ENCODE data around the gene TUT4.
"Not testable (repeated sequence)": the region's sequence is repeated elsewhere in the genome, so short reads cannot be mapped to it uniquely, and the experiment has no call there.

The TUT4 gene

GRCh38 chr1:52552505-52553361 is at the start of gene TUT4:
TUT4 (minus strand) TSS chr1:52553092; CDS start chr1:52526280, 26,812 bp downstream.
- peak; percentile 67 for DNase-seq (ENCODE audit: low read depth)

DNA sequence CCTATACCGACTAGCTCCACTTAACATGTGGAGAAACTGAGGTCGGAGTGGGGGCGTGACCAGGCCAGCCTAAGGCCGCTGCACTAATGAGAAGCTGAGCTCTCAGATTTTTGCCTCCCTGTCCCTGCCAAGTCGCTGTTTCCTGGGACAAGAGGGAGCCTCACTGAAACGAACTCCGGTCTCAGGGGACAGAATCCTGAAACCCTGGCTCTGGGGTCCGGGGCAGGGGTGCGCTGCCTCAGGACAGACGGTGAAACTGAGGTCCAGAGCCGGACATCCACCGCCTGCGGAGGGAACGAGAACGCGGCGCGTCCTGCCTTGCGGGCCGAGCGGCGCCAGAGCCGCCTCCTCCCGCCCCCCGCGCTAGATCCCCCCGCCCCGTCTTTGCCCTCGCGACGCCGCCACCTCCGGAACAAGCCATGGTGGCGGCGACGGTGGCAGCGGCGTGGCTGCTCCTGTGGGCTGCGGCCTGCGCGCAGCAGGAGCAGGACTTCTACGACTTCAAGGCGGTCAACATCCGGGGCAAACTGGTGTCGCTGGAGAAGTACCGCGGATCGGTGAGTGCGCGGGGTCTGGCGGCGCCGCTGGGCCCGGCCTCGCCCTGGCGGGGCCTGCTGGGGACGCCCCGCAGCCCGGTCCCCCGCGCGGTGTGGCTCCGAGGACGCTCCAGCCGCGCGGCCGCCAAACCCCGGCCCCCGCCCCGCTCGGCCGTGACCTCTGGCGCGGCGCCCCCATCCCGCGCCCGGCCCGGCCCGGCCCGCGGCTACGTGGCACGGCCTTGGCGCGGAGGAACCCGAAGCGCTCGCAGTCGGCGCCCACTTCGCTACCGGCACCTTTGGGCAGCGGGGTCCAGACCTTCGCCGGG is 49.3 kb upstream of the TUT4 start, which contains the start of gene GPX7:
GPX7 (plus strand) TSS at position 381 of the 865 bp plus-strand sequence; CDS start at position 420, 39 bp downstream.
- DNase-seq (ENCODE audit: low read depth) = peak; percentile 40

DNA sequence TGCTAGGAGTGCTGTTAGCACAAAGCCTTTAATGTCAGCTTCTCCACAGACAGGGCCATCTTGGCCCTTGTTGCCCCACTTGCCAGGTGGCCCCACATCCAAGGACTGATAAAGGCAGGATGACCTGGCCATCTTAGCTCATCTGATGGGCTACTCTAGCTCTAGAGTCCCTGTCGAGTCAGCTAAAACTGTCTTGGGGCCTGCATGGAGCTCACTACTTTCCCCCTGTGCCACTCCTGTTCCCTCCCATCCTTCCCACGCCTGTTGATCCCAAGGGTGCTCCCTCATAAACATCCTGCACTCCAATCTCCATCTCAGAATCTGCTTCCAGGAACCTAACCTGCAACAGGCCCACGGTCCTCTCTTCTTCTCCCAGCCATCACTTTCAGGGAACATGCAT is 48.6 kb upstream of the TUT4 start:
- DNase-seq (ENCODE audit: low read depth) = no peak

DNA sequence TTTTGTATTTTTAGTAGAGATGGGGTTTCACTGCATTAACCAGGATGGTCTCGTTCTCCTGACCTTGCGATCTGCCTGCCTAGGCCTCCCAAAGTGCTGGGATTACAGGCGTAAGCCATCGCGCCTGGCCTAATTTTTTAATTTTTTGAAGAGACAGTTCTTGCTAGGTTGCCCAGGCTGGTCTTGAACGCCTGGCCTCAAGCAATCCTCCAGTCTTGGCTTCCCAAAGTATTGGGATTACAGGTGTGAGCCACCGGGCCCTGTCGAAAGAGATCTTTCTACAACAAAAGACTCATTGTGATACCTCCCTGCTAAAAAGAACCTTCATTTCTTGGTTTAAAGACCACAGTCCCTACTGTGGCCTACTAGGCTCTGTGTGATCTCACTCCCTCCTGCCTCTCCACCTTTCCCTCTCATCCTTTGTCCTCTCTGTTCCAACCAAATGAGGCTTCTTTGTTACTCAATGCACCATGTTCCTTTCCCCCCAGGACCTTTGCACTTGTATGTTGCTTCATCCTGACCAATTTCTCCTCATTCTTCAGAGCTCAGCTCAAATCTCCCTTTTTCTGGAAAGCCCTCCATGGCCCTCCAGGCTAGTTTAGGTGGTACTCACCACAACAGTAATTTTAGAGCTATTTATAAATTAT is 47.8 kb upstream of the TUT4 start:
- no peak for DNase-seq (ENCODE audit: low read depth)

- no peak for DNase-seq (ENCODE audit: low read depth)
Observed at GRCh38 chr1:52599236-52599635, 46.3 kb upstream of the TUT4 start.

- no peak for DNase-seq (ENCODE audit: low read depth)
Observed at GRCh38 chr1:52598729-52599128, 45.8 kb upstream of the TUT4 start.

DNA sequence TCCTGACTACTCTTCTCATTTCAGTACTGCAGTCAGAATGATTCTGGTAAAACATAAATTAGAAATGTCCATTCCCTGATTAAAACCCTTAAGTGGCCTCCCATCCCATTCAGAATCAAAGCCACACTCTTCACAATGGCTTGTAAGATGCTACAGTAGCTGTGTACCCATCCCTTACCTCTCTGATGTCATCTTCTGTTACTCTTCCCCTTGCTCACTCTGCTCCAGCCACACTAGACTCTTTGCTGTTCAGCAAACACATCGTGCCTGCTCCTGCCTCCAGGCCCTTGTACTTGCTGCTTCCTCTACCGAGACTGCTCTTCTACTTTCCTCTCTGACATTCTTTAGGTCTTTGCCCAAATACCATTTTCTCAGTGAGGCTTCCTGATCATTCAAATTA is 45.0 kb upstream of the TUT4 start:
- DNase-seq (ENCODE audit: low read depth) = no peak

GRCh38 chr1:52595061-52595460 is 42.2 kb upstream of the TUT4 start:
- DNase-seq (ENCODE audit: low read depth) = no peak

DNA sequence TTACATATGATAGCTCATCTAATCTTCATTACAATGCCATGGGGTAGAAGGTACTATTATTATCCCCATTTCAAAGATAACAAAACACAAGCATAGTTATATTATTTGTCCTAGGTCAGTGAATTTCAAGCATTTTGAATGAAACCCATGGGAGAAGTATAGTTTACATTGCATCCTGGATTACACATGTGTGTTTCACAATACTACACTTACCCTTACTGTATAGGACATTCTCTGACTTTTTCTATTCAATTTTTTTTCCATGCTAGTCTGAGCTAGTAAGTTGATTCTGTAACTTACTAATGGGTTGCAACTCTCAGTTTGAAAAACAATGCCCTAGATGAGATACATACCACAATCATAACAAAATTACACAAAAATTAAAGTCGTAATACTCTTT is 40.6 kb upstream of the TUT4 start:
- DNase-seq (ENCODE audit: low read depth) = no peak

- DNase-seq (ENCODE audit: low read depth) = no peak
Observed at GRCh38 chr1:52592637-52593323, 39.9 kb upstream of the TUT4 start.

DNA sequence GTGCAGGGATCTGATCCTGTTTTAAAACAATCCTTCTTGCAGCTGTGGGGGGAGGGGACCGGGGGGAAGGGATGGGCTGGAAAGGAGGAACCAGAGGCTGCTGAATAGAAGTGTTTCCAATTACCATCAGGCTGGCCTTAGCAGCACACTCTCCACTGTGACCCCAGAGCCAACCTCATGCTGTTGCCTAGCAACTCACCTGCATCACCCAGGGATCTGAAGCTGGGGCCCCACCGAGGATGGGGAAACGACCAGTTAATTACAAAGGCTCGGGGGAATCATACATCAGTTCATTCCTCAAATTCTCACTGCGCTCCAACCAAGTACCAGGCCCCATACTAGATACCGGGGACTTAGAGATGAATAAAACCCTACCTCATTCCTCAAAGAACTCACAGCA is 37.4 kb upstream of the TUT4 start:
- DNase-seq (ENCODE audit: low read depth) = no peak

GRCh38 chr1:52588535-52588934 is 35.6 kb upstream of the TUT4 start:
- DNase-seq (ENCODE audit: low read depth) = no peak

DNA sequence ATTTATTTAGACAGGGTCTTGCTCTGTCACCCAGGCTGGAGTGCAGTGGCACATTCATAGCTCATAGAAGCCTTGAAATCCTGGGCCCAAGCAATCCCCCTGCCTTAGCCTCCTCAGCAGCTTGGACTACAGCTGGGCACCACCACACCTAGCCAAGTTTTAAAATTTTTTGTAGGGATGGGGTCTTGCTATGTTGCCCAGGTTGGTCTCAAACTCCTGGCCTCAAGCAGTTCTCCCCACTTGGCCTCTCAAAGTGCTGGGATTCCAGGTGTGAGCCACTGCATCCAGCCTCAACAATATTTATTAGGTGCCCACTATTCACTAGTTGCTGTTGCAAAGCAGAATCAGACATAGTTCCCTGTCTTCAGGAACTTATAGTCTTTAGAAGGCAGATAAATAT is 35.1 kb upstream of the TUT4 start:
- DNase-seq (ENCODE audit: low read depth) = no peak

DNA sequence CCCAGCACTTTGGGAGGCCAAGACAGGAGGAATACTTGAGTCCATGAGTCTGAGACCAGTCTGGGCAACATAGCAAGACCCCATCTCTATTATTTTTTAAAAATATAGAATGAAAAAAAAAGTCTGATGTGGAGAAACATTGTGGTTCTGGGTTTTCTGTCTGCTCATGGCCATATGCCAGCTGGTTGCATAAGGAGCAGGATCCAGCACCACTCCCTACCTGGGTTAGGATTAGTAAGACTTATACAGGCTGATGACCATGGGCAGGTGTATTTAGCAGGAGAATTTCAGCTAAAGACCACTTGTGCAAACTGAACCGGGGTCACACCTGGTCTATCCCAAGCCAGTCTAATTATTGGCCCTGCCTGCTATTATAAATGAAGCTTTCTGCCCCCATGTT is 32.6 kb upstream of the TUT4 start:
- no peak for DNase-seq (ENCODE audit: low read depth)

GRCh38 chr1:52582116-52582696 is 29.3 kb upstream of the TUT4 start:
- DNase-seq (ENCODE audit: low read depth) = no peak

DNA sequence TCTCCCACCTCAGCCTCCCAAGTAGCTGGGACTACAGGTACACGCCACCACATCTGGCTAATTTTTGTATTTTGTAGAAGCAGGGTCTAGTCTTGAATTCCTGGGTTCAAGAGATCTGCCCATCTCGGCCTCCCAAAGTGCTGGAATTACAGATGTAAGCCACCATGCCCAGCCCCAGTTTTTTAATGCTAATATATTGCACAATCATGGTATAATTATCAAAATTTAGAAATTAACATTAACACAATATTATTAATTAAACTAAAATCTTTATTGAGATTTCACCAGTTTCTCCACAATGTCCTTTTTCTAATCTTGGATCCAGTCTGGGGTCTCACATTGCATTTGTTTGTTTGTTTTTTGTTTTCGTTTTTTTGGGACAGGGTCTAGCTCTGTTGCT is 27.4 kb upstream of the TUT4 start:
- no peak for DNase-seq (ENCODE audit: low read depth)

DNA sequence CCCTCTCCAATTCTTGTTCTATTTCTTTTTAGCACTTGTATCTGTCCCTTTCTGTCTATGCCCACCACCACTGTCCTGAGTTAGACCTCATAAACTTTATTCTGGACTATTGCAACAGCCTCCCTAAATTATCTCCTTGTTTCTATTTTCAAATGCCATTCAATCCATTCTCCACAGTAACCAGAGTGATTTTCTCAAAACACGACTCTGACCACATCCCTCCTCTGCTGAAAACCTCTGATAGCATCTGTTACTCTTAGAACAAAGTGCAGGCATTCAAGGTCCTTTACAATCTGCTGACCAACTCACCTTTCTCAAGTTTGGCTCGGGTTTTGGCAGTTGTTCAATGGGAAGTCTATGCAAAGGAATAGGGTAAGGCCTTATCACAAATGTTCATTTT is 26.5 kb upstream of the TUT4 start:
- no peak for DNase-seq (ENCODE audit: low read depth)

- not testable (repeated sequence) for DNase-seq (ENCODE audit: low read depth)
Observed at GRCh38 chr1:52578066-52578465, 25.2 kb upstream of the TUT4 start.

DNA sequence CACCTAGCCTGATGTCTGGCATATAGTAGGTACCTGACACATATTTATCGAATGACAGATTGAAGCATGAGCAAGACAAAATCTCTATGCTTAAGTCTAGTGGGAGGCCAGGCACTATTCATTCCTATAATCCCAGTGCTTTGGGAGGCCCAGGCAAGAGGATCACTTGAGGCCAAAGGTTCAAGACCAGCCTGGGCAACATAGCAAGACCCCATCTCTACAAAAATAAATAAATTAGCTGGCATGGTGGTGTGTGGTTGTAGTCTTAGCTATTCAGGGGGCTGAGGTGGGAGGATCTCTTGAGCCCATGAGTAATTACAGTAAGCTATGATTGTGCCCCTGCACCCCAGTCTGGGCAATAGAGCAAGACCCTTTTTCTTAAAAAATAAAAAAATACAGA is 23.2 kb upstream of the TUT4 start:
- no peak for DNase-seq (ENCODE audit: low read depth)

DNA sequence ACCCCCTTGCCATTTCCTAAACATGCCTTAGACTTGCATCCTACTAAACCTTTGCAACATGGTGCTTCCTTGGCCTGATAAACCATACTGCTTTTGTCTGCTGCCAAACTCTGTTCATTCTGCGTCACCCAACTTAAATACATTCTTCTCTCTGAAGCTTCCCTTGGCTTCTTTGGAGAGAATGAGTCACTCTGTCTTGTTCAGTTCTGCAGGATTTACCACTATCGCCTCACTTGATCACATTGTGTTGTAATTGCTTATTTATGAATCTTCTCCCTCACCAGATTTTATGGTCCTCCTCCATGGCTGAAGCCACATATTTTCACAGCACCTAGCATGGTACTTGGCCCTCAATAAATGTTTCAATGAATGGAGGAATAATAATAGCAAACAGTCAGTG is 21.7 kb upstream of the TUT4 start:
- no peak for DNase-seq (ENCODE audit: low read depth)

- no peak for DNase-seq (ENCODE audit: low read depth)
Observed at GRCh38 chr1:52572387-52572786, 19.5 kb upstream of the TUT4 start.

DNA sequence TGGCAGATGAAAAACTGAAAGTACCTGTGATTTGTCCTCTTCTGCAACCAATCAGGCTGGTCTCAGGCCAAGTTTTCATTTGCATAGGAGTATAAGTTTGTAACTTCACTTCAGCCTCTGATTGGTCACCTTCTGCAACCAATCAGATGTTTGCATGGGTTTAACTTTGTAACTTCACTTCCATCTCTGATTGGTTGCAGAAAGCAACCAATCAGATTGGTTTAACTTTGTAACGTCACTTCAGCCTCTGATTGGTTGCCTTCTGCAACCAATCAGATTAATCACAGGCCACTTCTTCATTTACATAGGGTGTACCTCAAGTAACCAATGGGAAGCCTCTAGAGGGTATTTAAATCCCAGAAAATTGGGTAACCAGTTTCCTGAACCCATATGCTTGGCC is 18.9 kb upstream of the TUT4 start:
- no peak for DNase-seq (ENCODE audit: low read depth)

Data from T-helper 22 cell (primary cell).